ENCODE measurements around the gene HTR2C. TPM values are rescaled to one million over a fixed set of nuclear protein-coding genes. Genes with fewer than 3 reads are reported as not detected.
"Not testable (repeated sequence)": the region's sequence is repeated elsewhere in the genome, so short reads cannot be mapped to it uniquely, and the experiment has no call there.

HTR2C gene
- total RNA-seq, 1 donor: not detected

GRCh38 chrX:114599305-114599704 is 15.4 kb downstream of the HTR2C start:
- Histone ChIP-seq H3K36me3 (ENCODE audit: insufficient read depth, low read length) (no peaks in the 10 kb centered on the region), H3K9me3 (ENCODE audit: low read depth, low read length) (no peaks in the 10 kb centered on the region), H3K4me3 (ENCODE audit: insufficient read depth, low read length) (no peak overlapping the region), H3K27me3 (ENCODE audit: insufficient read depth, low read length) (peaks cover 4% of the 10 kb centered on the region), H3K27ac (ENCODE audit: low read depth, low read length) (no peak overlapping the region), H3K4me2 (ENCODE audit: insufficient read depth, low read length) (no peak overlapping the region), H3K79me2 (ENCODE audit: insufficient read depth, low read length) (no peaks in the 10 kb centered on the region), H2AFZ (ENCODE audit: low read length) (no peak overlapping the region), H3K4me1 (ENCODE audit: insufficient read depth, low read length) (no peaks in the 10 kb centered on the region), H4K20me1 (ENCODE audit: insufficient read depth, low read length) (no peaks in the 10 kb centered on the region)
- TF ChIP-seq CTCF (IDR thresholded peaks at IDR 0.05; ENCODE audit: extremely low read depth, low read depth, low read length): no peak
- DNase-seq (ENCODE audit: insufficient read length, low spot score, missing footprints): no peak

- H3K4me2 ChIP-seq (ENCODE audit: insufficient read depth, low read length): no peak overlapping the region
- TF ChIP-seq CTCF (IDR thresholded peaks at IDR 0.05; ENCODE audit: extremely low read depth, low read depth, low read length): no peak
- peaks cover 4% of the 10 kb centered on the region for H3K27me3 ChIP-seq (ENCODE audit: insufficient read depth, low read length)
- H4K20me1 ChIP-seq (ENCODE audit: insufficient read depth, low read length): no peaks in the 10 kb centered on the region
- no peak for DNase-seq (ENCODE audit: insufficient read length, low spot score, missing footprints)
- no peak overlapping the region for H3K4me3 ChIP-seq (ENCODE audit: insufficient read depth, low read length)
- no peak overlapping the region for H2AFZ ChIP-seq (ENCODE audit: low read length)
- H3K79me2 ChIP-seq (ENCODE audit: insufficient read depth, low read length): no peaks in the 10 kb centered on the region
- no peaks in the 10 kb centered on the region for H3K4me1 ChIP-seq (ENCODE audit: insufficient read depth, low read length)
- H3K27ac ChIP-seq (ENCODE audit: low read depth, low read length): no peak overlapping the region
- H3K36me3 ChIP-seq (ENCODE audit: insufficient read depth, low read length): no peaks in the 10 kb centered on the region
- no peaks in the 10 kb centered on the region for H3K9me3 ChIP-seq (ENCODE audit: low read depth, low read length)
These were observed 16.0 kb downstream of the HTR2C start for GRCh38 chrX:114599911-114600310.

GRCh38 chrX:114606619-114607018 is 22.7 kb downstream of the HTR2C start:
- not testable (repeated sequence) for H4K20me1 ChIP-seq (ENCODE audit: insufficient read depth, low read length); H3K36me3 ChIP-seq (ENCODE audit: insufficient read depth, low read length); H3K79me2 ChIP-seq (ENCODE audit: insufficient read depth, low read length); H3K4me2 ChIP-seq (ENCODE audit: insufficient read depth, low read length); H3K4me3 ChIP-seq (ENCODE audit: insufficient read depth, low read length); H2AFZ ChIP-seq (ENCODE audit: low read length); DNase-seq (ENCODE audit: insufficient read length, low spot score, missing footprints); H3K4me1 ChIP-seq (ENCODE audit: insufficient read depth, low read length); H3K27me3 ChIP-seq (ENCODE audit: insufficient read depth, low read length); H3K9me3 ChIP-seq (ENCODE audit: low read depth, low read length); H3K27ac ChIP-seq (ENCODE audit: low read depth, low read length)

- Histone ChIP-seq H3K4me3 (ENCODE audit: insufficient read depth, low read length) (no peak overlapping the region), H4K20me1 (ENCODE audit: insufficient read depth, low read length) (no peaks in the 10 kb centered on the region), H3K27ac (ENCODE audit: low read depth, low read length) (no peak overlapping the region), H3K4me1 (ENCODE audit: insufficient read depth, low read length) (no peaks in the 10 kb centered on the region), H3K36me3 (ENCODE audit: insufficient read depth, low read length) (no peaks in the 10 kb centered on the region), H3K27me3 (ENCODE audit: insufficient read depth, low read length) (no peaks in the 10 kb centered on the region), H3K79me2 (ENCODE audit: insufficient read depth, low read length) (no peaks in the 10 kb centered on the region), H3K4me2 (ENCODE audit: insufficient read depth, low read length) (no peak overlapping the region), H3K9me3 (ENCODE audit: low read depth, low read length) (no peaks in the 10 kb centered on the region), H2AFZ (ENCODE audit: low read length) (no peak overlapping the region)
- peak; percentile 85 for TF ChIP-seq CTCF (IDR thresholded peaks at IDR 0.05; ENCODE audit: extremely low read depth, low read depth, low read length)
- DNase-seq (ENCODE audit: insufficient read length, low spot score, missing footprints): peak; percentile 76
These were observed 27.2 kb downstream of the HTR2C start for GRCh38 chrX:114611018-114611619.

Data from osteoblast (primary cell).